Mesenchymal stem cell (in vitro differentiated cells and primary cell): Measurements from ENCODE around the gene HSD17B10.

Experiments used
- DNase-seq: peaks from one replicate; pipeline ENCODE4 v3.0.0-alpha.2; 2013
- H2AFZ ChIP-seq: one replicate; pipeline ENCODE4 v1.6.1; 2013; ENCODE audit warnings: low read depth, mild to moderate bottlenecking, control low read depth, inconsistent platforms, low read length, moderate library complexity
- H2AK5ac ChIP-seq: 2 replicates; pipeline ENCODE4 v1.6.1; 2013; ENCODE audit warnings: low read length, moderate library complexity, mild to moderate bottlenecking, inconsistent platforms; ENCODE audit not compliant: severe bottlenecking
- H2BK120ac ChIP-seq: one replicate; pipeline ENCODE4 v1.6.1; 2013; ENCODE audit warnings: low read depth, mild to moderate bottlenecking, inconsistent platforms, low read length, moderate library complexity
- H2BK12ac ChIP-seq, 2 experiments: one replicate each; pipeline ENCODE4 v1.6.1; 2013; ENCODE audit warnings: inconsistent platforms in 2 of 2, low read length in 2 of 2, mild to moderate bottlenecking in 2 of 2, moderate library complexity in 2 of 2, control low read depth in 1 of 2
- H2BK15ac ChIP-seq: one replicate; pipeline ENCODE4 v1.6.1; 2013; ENCODE audit warnings: mild to moderate bottlenecking, low read depth, inconsistent platforms; ENCODE audit not compliant: poor library complexity, severe bottlenecking
- H2BK5ac ChIP-seq: 2 replicates; pipeline ENCODE4 v1.6.1; 2013; ENCODE audit warnings: low read depth, mild to moderate bottlenecking, low read length, control low read depth, inconsistent platforms; ENCODE audit not compliant: poor library complexity, severe bottlenecking
- H3K14ac ChIP-seq, 2 experiments: one replicate each; pipeline ENCODE4 v1.6.1; 2013; ENCODE audit warnings: inconsistent platforms in 2 of 2, low read length in 2 of 2, control low read depth in 1 of 2, mild to moderate bottlenecking in 1 of 2, moderate library complexity in 1 of 2
- H3K18ac ChIP-seq, 2 experiments: one replicate each; pipeline ENCODE4 v1.6.1; 2013; ENCODE audit warnings: inconsistent platforms in 2 of 2, low read length in 2 of 2, control low read depth in 1 of 2, low read depth in 1 of 2, mild to moderate bottlenecking in 1 of 2
- H3K23ac ChIP-seq, 2 experiments: one replicate each; pipeline ENCODE4 v1.6.1; 2013; ENCODE audit warnings: inconsistent platforms in 2 of 2, low read length in 2 of 2, mild to moderate bottlenecking in 2 of 2, moderate library complexity in 2 of 2, control low read depth in 1 of 2
- H3K27ac ChIP-seq: 2 replicates; pipeline ENCODE4 v1.5.1; 2013; ENCODE audit warnings: mild to moderate bottlenecking, moderate library complexity, low read length, control low read depth, inconsistent platforms; ENCODE audit not compliant: poor library complexity, severe bottlenecking
- H3K27me3 ChIP-seq, 2 experiments: 2 replicates each; pipeline versions ENCODE4 v1.6.1 to v1.7.0; 2013; ENCODE audit warnings: low read length in 2 of 2, mild to moderate bottlenecking in 2 of 2, moderate library complexity in 2 of 2, control low read depth in 1 of 2, inconsistent platforms in 1 of 2; ENCODE audit not compliant: control insufficient read depth in 1 of 2, insufficient read depth in 1 of 2
- H3K36me3 ChIP-seq, 2 experiments: 2 replicates each; pipeline versions ENCODE4 v1.6.1 to v1.7.0; 2013; ENCODE audit warnings: low read length in 2 of 2, control low read depth in 1 of 2, inconsistent platforms in 1 of 2, low read depth in 1 of 2, mild to moderate bottlenecking in 1 of 2; ENCODE audit not compliant: insufficient read depth in 2 of 2, control insufficient read depth in 1 of 2
- H3K4ac ChIP-seq, 2 experiments: one replicate each; pipeline ENCODE4 v1.6.1; 2013; ENCODE audit warnings: inconsistent platforms in 2 of 2, low read length in 2 of 2, mild to moderate bottlenecking in 2 of 2, moderate library complexity in 2 of 2, control low read depth in 1 of 2, low read depth in 1 of 2
- H3K4me1 ChIP-seq: 2 replicates; pipeline ENCODE4 v1.6.1; 2013; ENCODE audit warnings: low read depth, low read length, control low read depth; ENCODE audit not compliant: control insufficient read depth, insufficient read depth
- H3K4me2 ChIP-seq: 2 replicates; pipeline ENCODE4 v1.6.1; 2013; ENCODE audit warnings: low read length, mild to moderate bottlenecking, inconsistent platforms; ENCODE audit not compliant: poor library complexity, severe bottlenecking
- H3K4me3 ChIP-seq, 2 experiments: 2 replicates each; pipeline versions ENCODE4 v1.5.1 to v1.7.0; 2013; ENCODE audit warnings: low read length in 2 of 2, mild to moderate bottlenecking in 2 of 2, control low read depth in 1 of 2, low read depth in 1 of 2; ENCODE audit not compliant: insufficient read depth in 1 of 2
- H3K79me1 ChIP-seq: replicated peaks from 2 replicates; pipeline ENCODE4 v1.6.1; 2013; ENCODE audit warnings: mild to moderate bottlenecking, control low read depth, low read length, inconsistent platforms; ENCODE audit not compliant: poor library complexity, severe bottlenecking
- H3K9ac ChIP-seq: 2 replicates; pipeline ENCODE4 v1.7.0; 2013; ENCODE audit warnings: mild to moderate bottlenecking, low read length, moderate library complexity
- H3K9me3 ChIP-seq: 2 replicates; pipeline ENCODE4 v1.7.0; 2013; ENCODE audit warnings: mild to moderate bottlenecking, low read length; ENCODE audit not compliant: control insufficient read depth
- H4K8ac ChIP-seq: one replicate; pipeline ENCODE4 v1.6.1; 2013; ENCODE audit warnings: inconsistent platforms, mild to moderate bottlenecking, low read length, moderate library complexity
- H4K91ac ChIP-seq: one replicate; pipeline ENCODE4 v1.6.1; 2013; ENCODE audit warnings: mild to moderate bottlenecking, low read length, inconsistent platforms
- WGBS: methylation state at CpG from one replicate; pipeline ENCODE4 v1.1.7; 2013; ENCODE audit warnings: mixed read lengths; 5-methylcytosine and 5-hydroxymethylcytosine counted together

The HSD17B10 gene

GRCh38 chrX:53449632-53450031 lies 15.5 kb upstream of the HSD17B10 start:
- H3K4me3 ChIP-seq, result no peak overlapping the region
- H3K9ac ChIP-seq, result no peak overlapping the region
- no peak for DNase-seq
- H2AFZ ChIP-seq, result no peak overlapping the region
- H3K23ac ChIP-seq, result no peak overlapping the region
- no peak overlapping the region for H2BK120ac ChIP-seq
- H3K27ac ChIP-seq, result no peak overlapping the region
- H3K4me2 ChIP-seq, result no peak overlapping the region
- no peaks in the 10 kb centered on the region for H3K79me1 ChIP-seq
- peaks cover 0 to 23% of the 10 kb centered on the region in 2 experiments for H3K27me3 ChIP-seq
- H3K18ac ChIP-seq, result no peak overlapping the region
- WGBS, result 56% methylated on average over 2 of the region's 3 CpGs
- H2BK12ac ChIP-seq, result no peak overlapping the region
- no peak overlapping the region for H4K91ac ChIP-seq
- H4K8ac ChIP-seq, result no peak overlapping the region
- no peak overlapping the region for H2AK5ac ChIP-seq
- H3K36me3 ChIP-seq, result no peaks in the 10 kb centered on the region
- no peak overlapping the region for H2BK15ac ChIP-seq
- H2BK5ac ChIP-seq, result no peak overlapping the region
- H3K4ac ChIP-seq, result no peak overlapping the region
- no peaks in the 10 kb centered on the region for H3K9me3 ChIP-seq
- no peaks in the 10 kb centered on the region for H3K4me1 ChIP-seq
- no peak overlapping the region for H3K14ac ChIP-seq

GRCh38 chrX:53447441-53447840 lies 13.3 kb upstream of the HSD17B10 start:
- peaks cover 0 to 20% of the 10 kb centered on the region in 2 experiments for H3K27me3 ChIP-seq
- no peak overlapping the region for H4K8ac ChIP-seq
- no peak overlapping the region for H3K18ac ChIP-seq
- H3K4me3 ChIP-seq, result no peak overlapping the region
- no peak overlapping the region for H3K23ac ChIP-seq
- H3K14ac ChIP-seq, result no peak overlapping the region
- no peak overlapping the region for H3K9ac ChIP-seq
- no peak overlapping the region for H3K4me2 ChIP-seq
- WGBS, result 100% methylated on average over 1 of the region's 2 CpGs
- no peak overlapping the region for H3K27ac ChIP-seq
- no peak overlapping the region for H2AFZ ChIP-seq
- no peak overlapping the region for H4K91ac ChIP-seq
- H2AK5ac ChIP-seq, result no peak overlapping the region
- H2BK5ac ChIP-seq, result no peak overlapping the region
- no peak overlapping the region for H2BK120ac ChIP-seq
- no peak overlapping the region for H3K4ac ChIP-seq
- H3K79me1 ChIP-seq, result no peaks in the 10 kb centered on the region
- no peaks in the 10 kb centered on the region for H3K36me3 ChIP-seq
- H2BK12ac ChIP-seq, result no peak overlapping the region
- no peaks in the 10 kb centered on the region for H3K9me3 ChIP-seq
- DNase-seq, result no peak
- H2BK15ac ChIP-seq, result no peak overlapping the region
- no peaks in the 10 kb centered on the region for H3K4me1 ChIP-seq

- H2AK5ac ChIP-seq, result no peak overlapping the region
- no peak overlapping the region for H3K14ac ChIP-seq
- H3K4me2 ChIP-seq, result no peak overlapping the region
- H3K27me3 ChIP-seq, result peaks cover 0 to 35% of the 10 kb centered on the region in 2 experiments
- H2BK12ac ChIP-seq, result no peak overlapping the region
- H2BK120ac ChIP-seq, result no peak overlapping the region
- WGBS, result 28% methylated on average over 6 of the region's 6 CpGs
- DNase-seq, result peak; percentile 40
- no peak overlapping the region for H3K4ac ChIP-seq
- no peak overlapping the region for H3K18ac ChIP-seq
- no peak overlapping the region for H2BK5ac ChIP-seq
- no peak overlapping the region for H4K8ac ChIP-seq
- no peaks in the 10 kb centered on the region for H3K36me3 ChIP-seq
- H2AFZ ChIP-seq, result no peak overlapping the region
- no peaks in the 10 kb centered on the region for H3K79me1 ChIP-seq
- H3K4me1 ChIP-seq, result peaks cover 7% of the 10 kb centered on the region
- H3K23ac ChIP-seq, result no peak overlapping the region
- H2BK15ac ChIP-seq, result no peak overlapping the region
- H3K9me3 ChIP-seq, result no peaks in the 10 kb centered on the region
- no peak overlapping the region for H3K9ac ChIP-seq
- H3K27ac ChIP-seq, result no peak overlapping the region
- no peak overlapping the region for H3K4me3 ChIP-seq
- no peak overlapping the region for H4K91ac ChIP-seq
These were observed 11.8 kb upstream of the HSD17B10 start for GRCh38 chrX:53445977-53446376.

GRCh38 chrX:53442322-53442631 lies 8.1 kb upstream of the HSD17B10 start:
- no peak overlapping the region for H3K23ac ChIP-seq
- H4K91ac ChIP-seq, result no peak overlapping the region
- no peak overlapping the region for H2BK5ac ChIP-seq
- H2AK5ac ChIP-seq, result no peak overlapping the region
- WGBS, result no CpG with 5 or more reads among the region's 1 CpG
- H3K27me3 ChIP-seq, result peaks cover 0 to 46% of the 10 kb centered on the region in 2 experiments
- H2BK120ac ChIP-seq, result no peak overlapping the region
- peaks cover 7% of the 10 kb centered on the region for H3K4me1 ChIP-seq
- no peak overlapping the region for H3K14ac ChIP-seq
- no peak overlapping the region for H4K8ac ChIP-seq
- H3K4ac ChIP-seq, result no peak overlapping the region
- H3K18ac ChIP-seq, result no peak overlapping the region
- H2BK12ac ChIP-seq, result peak overlapping the region in 1 of 2 experiments; percentile 63
- H3K79me1 ChIP-seq, result no peaks in the 10 kb centered on the region
- H2AFZ ChIP-seq, result peak overlapping the region; percentile 46
- H3K9ac ChIP-seq, result peak overlapping the region; percentile 48
- peak overlapping the region in 1 of 2 experiments; percentile 72 for H3K4me3 ChIP-seq
- H2BK15ac ChIP-seq, result no peak overlapping the region
- H3K4me2 ChIP-seq, result peak overlapping the region; percentile 78
- H3K36me3 ChIP-seq, result no peaks in the 10 kb centered on the region
- DNase-seq, result no peak
- H3K27ac ChIP-seq, result no peak overlapping the region
- no peaks in the 10 kb centered on the region for H3K9me3 ChIP-seq
